Right lobe of liver (tissue), 6 donors: Measurements from ENCODE around the gene DENR. TPM values are rescaled to one million over a fixed set of nuclear protein-coding genes. Genes with fewer than 3 reads are reported as not detected.

Experiments
- ATAC-seq, 4 donors: fragments of 200-7000 bp; cut with Tn5 transposase; one replicate each; pipeline ENCODE4 v1.9.1; 2020; ENCODE audit warnings: mild to moderate bottlenecking in 4 of 4, moderate library complexity in 4 of 4
- DNase-seq, 3 donors: peaks; one replicate each; pipeline ENCODE4 v3.0.0-alpha.2; 2020
- H3K27ac ChIP-seq, 3 donors: fragments of 200-600 bp; one replicate each; pipeline ENCODE4 v1.8.0; 2022
- H3K27me3 ChIP-seq, 2 donors: fragments of 200-600 bp; one replicate each; pipeline ENCODE4 v1.8.0; 2022
- H3K36me3 ChIP-seq, 4 donors: fragments of 200-600 bp; sonication (generic) in 1 of 4; one replicate each; pipeline versions ENCODE4 v1.5.1 to v1.8.0; 2017 to 2022; ENCODE audit warnings: control low read depth in 1 of 4
- H3K4me1 ChIP-seq, 4 donors: fragments of 200-600 bp; sonication (generic) in 1 of 4; one replicate each; pipeline versions ENCODE4 v1.5.1 to v1.8.0; 2017 to 2022; ENCODE audit warnings: control low read depth in 1 of 4
- H3K4me3 ChIP-seq, 3 donors: fragments of 200-600 bp; one replicate each; pipeline ENCODE4 v1.8.0; 2022
- H3K9me3 ChIP-seq, 4 donors: fragments of 200-600 bp; sonication (generic) in 1 of 4; one replicate each; pipeline versions ENCODE4 v1.5.1 to v1.8.0; 2017 to 2022; ENCODE audit warnings: control low read depth in 1 of 4
- POLR2A ChIP-seq: fragments of 450-650 bp; IDR thresholded peaks from one replicate; pipeline ENCODE4 v1.6.1; 2017; ENCODE audit warnings: antibody characterized with exemption, mild to moderate bottlenecking
- WGBS: methylation state at CpG from one replicate; pipeline ENCODE4 v1.1.6; 2018; ENCODE audit warnings: low coverage, low lambda C conversion rate; ENCODE audit not compliant: insufficient coverage; ENCODE audit errors: missing lambda C conversion rate; 5-methylcytosine and 5-hydroxymethylcytosine counted together
- intact Hi-C, 2 donors: fragments of 100-400 bp; cut with DNase I; formaldehyde crosslinking; loops; one replicate each; pipeline versions ENCODE4 v1.11.2 to v1.14.1; 2022
- total RNA-seq, 6 experiments: library from RNA; depleted of rRNA in 2 of 6; stranded (reverse); fragments of >200 nt in 2 of 6; fragmentation: NEBNext Ultra II Directional in 3 of 6; extraction: Animal tissue kit (Norgen Biotek cat#: 25700) in 3 of 6; gene quantifications; one replicate each; pipeline versions ENCODE4 v1.1.0 to v1.2.4, GENCODE V29; 2016 to 2023
- TF ChIP-seq, protein P1 (sequence below), 4 donors: fragments of 200-600 bp in 3 of 4; fragments of 450-650 bp in 1 of 4; IDR thresholded peaks; one replicate each; pipeline versions ENCODE4 v1.5.1 to v1.8.0; 2016 to 2022; ENCODE audit warnings: antibody characterized with exemption in 4 of 4, mild to moderate bottlenecking in 2 of 4
- donor health status: DM: no; HTN: yes; CAD: no.
- donor health status: DM: no; HTN: no; CAD: no.
- donor health status: DM: no; HTN: no; CAD: no.
- donor health status: DM: no; HTN: yes; CAD: no.
- donor health status: DM: no; HTN: yes; CAD: no.

DENR gene
- total RNA-seq, 6 experiments from 2014 or later, result 11.3 to 18.2 (median 14.5) TPM

DNA sequence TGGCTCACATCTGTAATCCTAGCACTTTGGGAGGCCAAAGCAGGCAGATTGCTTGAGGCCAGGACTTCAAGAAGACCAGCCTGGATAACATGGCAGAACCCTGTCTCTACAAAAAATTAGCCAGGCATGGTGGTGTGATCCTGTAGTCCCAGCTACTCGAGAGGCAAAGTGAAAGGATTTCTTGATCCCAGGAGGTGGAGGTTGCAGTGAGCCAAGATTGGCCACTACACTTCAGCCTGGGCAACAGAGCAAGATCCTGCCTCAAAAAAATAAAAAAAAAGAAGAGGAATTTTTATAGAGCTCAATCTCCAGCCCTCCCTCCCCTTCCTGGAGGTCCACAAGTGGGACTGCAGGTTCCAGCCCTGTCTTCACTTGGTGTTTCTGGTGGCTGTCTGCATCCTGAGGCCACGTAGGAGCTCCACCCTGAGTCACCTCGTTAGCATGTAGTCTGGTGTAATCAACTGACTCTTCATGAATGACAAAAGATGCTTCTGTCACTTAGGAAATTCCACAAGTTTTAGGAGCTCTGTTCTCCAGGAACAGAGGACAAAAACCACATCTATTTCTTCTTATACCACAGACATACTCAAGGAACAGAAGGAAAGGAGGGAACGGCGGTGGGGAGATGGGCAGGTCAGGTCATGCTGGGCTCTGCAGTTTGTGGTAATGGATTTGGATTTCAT is 37.9 kb downstream of the DENR start:
- no peak for TF ChIP-seq POLR2A
- TF ChIP-seq, protein P1, sequence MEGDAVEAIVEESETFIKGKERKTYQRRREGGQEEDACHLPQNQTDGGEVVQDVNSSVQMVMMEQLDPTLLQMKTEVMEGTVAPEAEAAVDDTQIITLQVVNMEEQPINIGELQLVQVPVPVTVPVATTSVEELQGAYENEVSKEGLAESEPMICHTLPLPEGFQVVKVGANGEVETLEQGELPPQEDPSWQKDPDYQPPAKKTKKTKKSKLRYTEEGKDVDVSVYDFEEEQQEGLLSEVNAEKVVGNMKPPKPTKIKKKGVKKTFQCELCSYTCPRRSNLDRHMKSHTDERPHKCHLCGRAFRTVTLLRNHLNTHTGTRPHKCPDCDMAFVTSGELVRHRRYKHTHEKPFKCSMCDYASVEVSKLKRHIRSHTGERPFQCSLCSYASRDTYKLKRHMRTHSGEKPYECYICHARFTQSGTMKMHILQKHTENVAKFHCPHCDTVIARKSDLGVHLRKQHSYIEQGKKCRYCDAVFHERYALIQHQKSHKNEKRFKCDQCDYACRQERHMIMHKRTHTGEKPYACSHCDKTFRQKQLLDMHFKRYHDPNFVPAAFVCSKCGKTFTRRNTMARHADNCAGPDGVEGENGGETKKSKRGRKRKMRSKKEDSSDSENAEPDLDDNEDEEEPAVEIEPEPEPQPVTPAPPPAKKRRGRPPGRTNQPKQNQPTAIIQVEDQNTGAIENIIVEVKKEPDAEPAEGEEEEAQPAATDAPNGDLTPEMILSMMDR (IDR thresholded peaks at IDR 0.05), result no peak
- H3K9me3 ChIP-seq, result no peaks in the 10 kb centered on the region
- H3K4me1 ChIP-seq, result no peaks in the 10 kb centered on the region
- DNase-seq (no peak), ATAC-seq (no peak)
- H3K36me3 ChIP-seq, result no peaks in the 10 kb centered on the region
- no peak overlapping the region for H3K4me3 ChIP-seq
- no peaks in the 10 kb centered on the region for H3K27me3 ChIP-seq
- WGBS, result 85% methylated on average over 5 of the region's 5 CpGs
- no peak overlapping the region for H3K27ac ChIP-seq
- intact Hi-C loops, result loop anchor here (5.0 to 10.0 kb wide), 3 partner anchors 64 to 164 kb away; no protein-coding TSS in a partner anchor

DNA sequence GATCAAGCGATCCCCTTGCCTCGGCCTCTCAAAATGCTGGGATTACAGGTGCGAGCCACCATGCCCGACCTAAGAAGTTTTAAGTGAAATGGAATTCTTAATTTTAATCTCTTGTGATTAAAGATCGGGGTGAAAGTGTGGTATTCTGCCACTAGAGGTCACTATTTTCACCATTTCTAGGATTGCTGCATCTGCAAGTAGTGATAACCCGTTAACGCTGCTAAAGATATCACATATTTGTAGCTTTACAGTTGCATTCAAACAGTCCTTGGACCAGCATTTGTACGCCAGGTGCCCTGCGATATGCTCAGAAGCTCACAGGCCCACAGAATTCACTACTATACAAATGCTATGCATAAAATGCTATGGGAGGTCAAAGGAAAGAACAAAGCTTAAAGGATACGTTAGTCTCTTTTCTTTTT is 41.1 kb downstream of the DENR start:
- H3K27me3 ChIP-seq, result no peaks in the 10 kb centered on the region
- H3K9me3 ChIP-seq, result no peaks in the 10 kb centered on the region
- 3% methylated on average over 10 of the region's 10 CpGs for WGBS
- no peak overlapping the region for H3K27ac ChIP-seq
- ATAC-seq, result peak; percentile 80 to 88 (median 84)
- no peak for DNase-seq
- intact Hi-C loops, result loop anchor here (5.0 to 10.0 kb wide), 3 partner anchors 61 to 161 kb away; no protein-coding TSS in a partner anchor
- H3K4me3 ChIP-seq, result no peak overlapping the region
- H3K4me1 ChIP-seq, result no peaks in the 10 kb centered on the region
- no peaks in the 10 kb centered on the region for H3K36me3 ChIP-seq
- no peak for TF ChIP-seq POLR2A
- TF ChIP-seq, protein P1 (IDR thresholded peaks at IDR 0.05), result peak; percentile 71 to 79 (median 78)

DNA sequence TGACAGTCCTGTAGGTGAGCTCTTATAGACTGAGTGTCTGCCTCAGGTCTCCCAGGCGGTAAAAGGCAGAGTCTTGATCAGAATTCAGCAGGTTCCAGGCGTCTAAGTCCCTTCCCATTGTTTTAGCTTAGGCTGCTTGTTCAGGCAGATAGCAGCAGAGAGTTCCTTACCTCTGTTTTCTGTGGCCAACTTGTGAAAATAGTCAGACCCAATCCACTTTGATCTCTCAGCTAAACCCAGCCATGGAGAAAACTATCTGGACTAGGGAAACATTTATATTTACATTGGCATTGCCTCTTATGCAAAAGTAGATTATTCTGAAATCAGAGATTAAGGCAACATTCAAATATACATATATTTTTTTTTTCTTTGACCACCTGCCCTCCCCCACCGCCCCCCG is 43.2 kb downstream of the DENR start:
- Histone ChIP-seq H3K4me1 (no peaks in the 10 kb centered on the region), H3K27ac (no peak overlapping the region), H3K36me3 (no peaks in the 10 kb centered on the region), H3K4me3 (no peak overlapping the region), H3K9me3 (no peaks in the 10 kb centered on the region), H3K27me3 (no peaks in the 10 kb centered on the region)
- DNase-seq (no peak), ATAC-seq (no peak)
- intact Hi-C loops, result loop anchor here (10.0 kb wide), 2 partner anchors 59 to 159 kb away; no protein-coding TSS in a partner anchor
- TF ChIP-seq POLR2A, result no peak
- TF ChIP-seq, protein P1 (IDR thresholded peaks at IDR 0.05), result no peak
- WGBS, result 71% methylated on average over 2 of the region's 4 CpGs

DNA sequence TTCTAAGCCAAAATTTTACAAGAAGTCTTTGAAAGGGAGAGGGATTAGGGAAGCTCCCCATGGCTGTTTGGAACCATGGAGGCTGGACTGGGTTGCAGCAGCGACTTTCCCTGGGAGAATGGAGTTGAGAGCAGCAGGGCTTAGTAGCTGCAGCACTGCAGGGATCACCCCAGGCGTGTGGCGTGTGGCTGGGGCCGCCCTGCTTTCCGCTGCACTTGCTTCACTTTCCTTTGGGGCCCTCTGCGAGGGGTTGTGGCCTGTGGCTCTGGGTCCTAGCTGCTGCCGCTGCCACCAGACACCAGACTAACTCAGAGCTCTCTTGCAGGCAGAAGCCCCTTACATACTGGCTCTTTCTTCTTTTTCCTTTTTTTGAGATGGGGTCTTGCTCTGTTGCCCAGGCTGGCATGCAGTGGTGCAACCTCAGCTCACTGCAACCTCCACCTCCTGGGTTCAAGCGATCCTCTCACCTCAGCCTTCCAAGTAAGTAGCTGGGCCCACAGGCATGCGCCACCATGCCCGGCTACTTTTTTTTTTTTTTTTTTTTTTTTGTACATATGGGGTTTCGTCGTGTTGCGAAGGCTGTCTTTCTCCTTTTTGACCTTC is 47.1 kb downstream of the DENR start:
- intact Hi-C loops, result loop anchor here (10.0 kb wide), 2 partner anchors 55 to 155 kb away; no protein-coding TSS in a partner anchor
- ATAC-seq (no peak), DNase-seq (no peak)
- 74% methylated on average over 5 of the region's 13 CpGs for WGBS
- Histone ChIP-seq H3K27ac (no peak overlapping the region), H3K9me3 (no peaks in the 10 kb centered on the region), H3K4me3 (no peak overlapping the region), H3K4me1 (no peaks in the 10 kb centered on the region), H3K27me3 (no peaks in the 10 kb centered on the region), H3K36me3 (no peaks in the 10 kb centered on the region)
- TF ChIP-seq, protein P1 (IDR thresholded peaks at IDR 0.05), result no peak
- no peak for TF ChIP-seq POLR2A
